HCT116 (cell line): ENCODE data around the gene MYO1B.

Experiments
- EGR1 ChIP-seq: IDR thresholded peaks from 2 replicates; pipeline ENCODE4 v1.6.1; 2012; ENCODE audit warnings: low read depth
- EZH2 ChIP-seq: fragments of 200-600 bp; sonication (generic); IDR thresholded peaks from 2 replicates; pipeline ENCODE4 v1.6.1; 2017; ENCODE audit warnings: antibody characterized with exemption, mixed run types
- EZH2phosphoT487 ChIP-seq: fragments of 200-600 bp; IDR thresholded peaks from 2 replicates; pipeline ENCODE4 v1.6.1; 2018; ENCODE audit warnings: antibody characterized with exemption, borderline replicate concordance
- FOSL1 ChIP-seq: IDR thresholded peaks from 2 replicates; pipeline ENCODE4 v1.6.1; 2012; ENCODE audit warnings: low read depth
- JUND ChIP-seq: IDR thresholded peaks from 2 replicates; pipeline ENCODE4 v1.6.1; 2012
- POLR2A ChIP-seq: IDR thresholded peaks from 2 replicates; pipeline ENCODE4 v1.7.0; 2011; ENCODE audit warnings: borderline replicate concordance; ENCODE audit not compliant: insufficient read depth, insufficient read length; ENCODE audit errors: extremely low read depth
- POLR2AphosphoS5 ChIP-seq: IDR thresholded peaks from 2 replicates; pipeline ENCODE4 v1.6.1; 2011; ENCODE audit warnings: mild to moderate bottlenecking, low read depth, low read length, moderate library complexity
- RAD21 ChIP-seq: IDR thresholded peaks from 2 replicates; pipeline ENCODE4 v1.6.1; 2012; ENCODE audit warnings: low read depth, mild to moderate bottlenecking
- REST ChIP-seq: IDR thresholded peaks from 2 replicates; pipeline ENCODE4 v1.6.1; 2012; ENCODE audit warnings: low read depth
- YY1 ChIP-seq: IDR thresholded peaks from 2 replicates; pipeline ENCODE4 v1.6.1; 2011; ENCODE audit warnings: low read length, low read depth, moderate library complexity, mild to moderate bottlenecking; ENCODE audit not compliant: insufficient replicate concordance; ENCODE audit errors: extremely low read depth
- ZBTB33 ChIP-seq: IDR thresholded peaks from 2 replicates; pipeline ENCODE4 v1.6.1; 2011; ENCODE audit warnings: mild to moderate bottlenecking, low read length, moderate library complexity; ENCODE audit not compliant: insufficient replicate concordance; ENCODE audit errors: extremely low read depth
- ZFX ChIP-seq: fragments of 450-650 bp; IDR thresholded peaks from 2 replicates; pipeline ENCODE4 v1.6.1; 2017
- ZNF274 ChIP-seq: fragments of 200-500 bp; sonication (Bioruptor generic); IDR thresholded peaks from 2 replicates; pipeline ENCODE4 v1.6.1; 2014; ENCODE audit warnings: mild to moderate bottlenecking, low read depth, low read length, inconsistent platforms
- TF ChIP-seq, protein P1 (sequence below), 3 experiments: fragments of 200-600 bp in 1 of 3; sonication (generic) in 1 of 3; IDR thresholded peaks in 2 of 3; conservative IDR thresholded peaks in 1 of 3; 2 replicates each; pipeline ENCODE4 v1.5.1; 2012 to 2017; ENCODE audit warnings: low read depth in 2 of 3, low read length in 2 of 3, antibody characterized with exemption in 1 of 3, borderline replicate concordance in 1 of 3, control low read depth in 1 of 3, mild to moderate bottlenecking in 1 of 3, mixed read lengths in 1 of 3, mixed run types in 1 of 3, moderate library complexity in 1 of 3; ENCODE audit not compliant: insufficient read depth in 1 of 3

DNA sequence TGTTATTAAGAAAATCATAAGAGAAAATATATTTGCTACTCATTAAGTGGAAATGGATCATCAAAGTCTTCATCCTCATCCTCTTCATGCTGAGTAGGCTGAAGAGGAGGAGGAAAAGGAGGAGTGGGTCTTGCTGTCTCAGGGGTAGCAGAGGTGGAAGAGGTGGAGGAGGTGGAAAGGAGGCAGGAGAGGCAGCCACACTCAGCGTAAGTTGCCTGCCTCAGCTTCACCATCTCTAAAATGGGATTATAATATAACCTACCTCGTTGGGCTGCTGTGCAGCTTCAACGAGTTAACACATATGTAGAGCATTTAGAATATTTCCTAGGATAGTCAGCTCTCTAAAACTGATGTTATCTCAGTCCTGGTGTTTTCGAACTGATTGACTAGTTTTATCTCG, 4.3 kb upstream of the MYO1B start:
- TF ChIP-seq EZH2 (no peak), POLR2A (no peak), POLR2AphosphoS5 (no peak), EGR1 (no peak), ZNF274 (no peak), REST (no peak), FOSL1 (no peak), YY1 (no peak), RAD21 (no peak), ZFX (no peak), EZH2phosphoT487 (no peak), ZBTB33 (no peak), JUND (no peak)
- TF ChIP-seq, protein P1, sequence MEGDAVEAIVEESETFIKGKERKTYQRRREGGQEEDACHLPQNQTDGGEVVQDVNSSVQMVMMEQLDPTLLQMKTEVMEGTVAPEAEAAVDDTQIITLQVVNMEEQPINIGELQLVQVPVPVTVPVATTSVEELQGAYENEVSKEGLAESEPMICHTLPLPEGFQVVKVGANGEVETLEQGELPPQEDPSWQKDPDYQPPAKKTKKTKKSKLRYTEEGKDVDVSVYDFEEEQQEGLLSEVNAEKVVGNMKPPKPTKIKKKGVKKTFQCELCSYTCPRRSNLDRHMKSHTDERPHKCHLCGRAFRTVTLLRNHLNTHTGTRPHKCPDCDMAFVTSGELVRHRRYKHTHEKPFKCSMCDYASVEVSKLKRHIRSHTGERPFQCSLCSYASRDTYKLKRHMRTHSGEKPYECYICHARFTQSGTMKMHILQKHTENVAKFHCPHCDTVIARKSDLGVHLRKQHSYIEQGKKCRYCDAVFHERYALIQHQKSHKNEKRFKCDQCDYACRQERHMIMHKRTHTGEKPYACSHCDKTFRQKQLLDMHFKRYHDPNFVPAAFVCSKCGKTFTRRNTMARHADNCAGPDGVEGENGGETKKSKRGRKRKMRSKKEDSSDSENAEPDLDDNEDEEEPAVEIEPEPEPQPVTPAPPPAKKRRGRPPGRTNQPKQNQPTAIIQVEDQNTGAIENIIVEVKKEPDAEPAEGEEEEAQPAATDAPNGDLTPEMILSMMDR (IDR thresholded peaks at IDR 0.05 in 2 of 3, conservative IDR thresholded peaks at IDR 0.05 in 1 of 3; ENCODE audit: borderline replicate concordance in 1 of 3, insufficient read depth in 1 of 3, low read depth in 2 of 3, low read length in 2 of 3), result no peak
